OCI-LY1 (cell line): ENCODE data around the gene ZBTB20.

Source experiments
- CTCF ChIP-seq: fragments of 200-600 bp; sonication (generic), shearing (Covaris generic); IDR thresholded peaks from 2 replicates; pipeline ENCODE4 v1.5.1; 2017; ENCODE audit warnings: mild to moderate bottlenecking, antibody characterized with exemption, low read length, moderate library complexity, mixed read lengths
- EZH2 ChIP-seq: fragments of 200-600 bp; sonication (generic), shearing (Covaris generic); IDR thresholded peaks from 2 replicates; pipeline ENCODE4 v1.8.0; 2017; ENCODE audit warnings: borderline replicate concordance, mixed run types, mild to moderate bottlenecking, antibody characterized with exemption, low read length, moderate library complexity, mixed read lengths

GRCh38 chr3:114374433-114374990, 772.6 kb downstream of the ZBTB20 start:
- TF ChIP-seq EZH2 (no peak), CTCF (no peak)
